Natural killer cell treated with Interleukin-12 subunit alpha and Interleukin-12 subunit beta and Interleukin-15 and Interleukin-18, amount 100 ng/mL, for 72 hours (primary cell): ENCODE data around the gene HACD2. TPM values are rescaled to one million over a fixed set of nuclear protein-coding genes. Genes with fewer than 3 reads are reported as not detected.

Experiments
- ATAC-seq, 2 donors: fragments of 150-1000 bp; cut with Tn5 transposase in 1 of 2; sonication (Bioruptor Pico), chemical (Tn5 transposase) in 1 of 2; 2 replicates each; pipeline ENCODE4 v1.10.0; 2021
- DNase-seq: peaks from one replicate; pipeline ENCODE4 v3.0.0; 2022; ENCODE audit warnings: low spot score
- H3K27ac Mint-ChIP-seq, 2 donors: 1 replicate in 1 of 2; 2 replicates in 1 of 2; pipeline ENCODE4 v1.8.0; 2022; ENCODE audit warnings: mixed read lengths in 2 of 2, mild to moderate bottlenecking in 1 of 2, moderate library complexity in 1 of 2
- H3K27me3 Mint-ChIP-seq, 2 donors: 1 replicate in 1 of 2; 2 replicates in 1 of 2; pipeline ENCODE4 v1.8.0; 2022; ENCODE audit warnings: mixed read lengths in 2 of 2
- H3K36me3 Mint-ChIP-seq: one replicate; pipeline ENCODE4 v1.8.0; 2022; ENCODE audit warnings: mixed read lengths
- H3K4me1 Mint-ChIP-seq, 2 donors: 1 replicate in 1 of 2; 2 replicates in 1 of 2; pipeline ENCODE4 v1.8.0; 2022; ENCODE audit warnings: low read depth in 2 of 2, mixed read lengths in 2 of 2, mild to moderate bottlenecking in 1 of 2
- H3K4me3 Mint-ChIP-seq: one replicate; pipeline ENCODE4 v1.8.0; 2022; ENCODE audit warnings: mixed read lengths
- H3K9me3 Mint-ChIP-seq: 2 replicates; pipeline ENCODE4 v1.8.0; 2022; ENCODE audit warnings: mixed read lengths
- total RNA-seq, 2 donors: library from RNA; stranded (reverse); gene quantifications; one replicate each; pipeline ENCODE4 v1.2.3, GENCODE V29; 2022

Gene HACD2
- total RNA-seq, 2 donors from 2014 or later: 23.1 to 23.9 TPM

DNA sequence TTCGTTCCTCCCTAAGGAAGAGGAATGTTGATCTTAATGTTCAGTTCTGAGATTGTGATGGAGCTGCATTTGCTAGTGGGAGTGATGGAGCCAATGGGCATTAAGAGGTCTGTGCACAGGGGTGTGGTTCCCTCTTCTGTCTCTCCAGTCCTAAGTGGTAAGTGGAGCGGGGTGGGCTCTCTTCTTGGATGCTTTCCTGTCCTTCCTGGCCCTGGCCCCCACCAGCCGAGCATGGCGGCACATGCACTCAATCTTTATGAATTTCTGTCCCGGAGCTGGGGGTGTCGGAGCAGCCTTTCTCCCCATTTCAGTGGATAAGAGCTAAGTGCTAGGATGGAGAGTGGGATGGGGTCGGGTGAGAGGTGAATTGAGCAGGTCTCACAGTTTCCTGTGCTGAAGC, 98.4 kb downstream of the HACD2 start:
- DNase-seq (no peak), ATAC-seq (no peak)
- no peaks in the 10 kb centered on the region for H3K4me1 Mint-ChIP-seq
- H3K27me3 Mint-ChIP-seq: peaks cover 0 to 2% of the 10 kb centered on the region in 2 donors
- H3K9me3 Mint-ChIP-seq: no peaks in the 10 kb centered on the region
- no peaks in the 10 kb centered on the region for H3K36me3 Mint-ChIP-seq
- H3K27ac Mint-ChIP-seq: no peak overlapping the region
- no peak overlapping the region for H3K4me3 Mint-ChIP-seq

DNA sequence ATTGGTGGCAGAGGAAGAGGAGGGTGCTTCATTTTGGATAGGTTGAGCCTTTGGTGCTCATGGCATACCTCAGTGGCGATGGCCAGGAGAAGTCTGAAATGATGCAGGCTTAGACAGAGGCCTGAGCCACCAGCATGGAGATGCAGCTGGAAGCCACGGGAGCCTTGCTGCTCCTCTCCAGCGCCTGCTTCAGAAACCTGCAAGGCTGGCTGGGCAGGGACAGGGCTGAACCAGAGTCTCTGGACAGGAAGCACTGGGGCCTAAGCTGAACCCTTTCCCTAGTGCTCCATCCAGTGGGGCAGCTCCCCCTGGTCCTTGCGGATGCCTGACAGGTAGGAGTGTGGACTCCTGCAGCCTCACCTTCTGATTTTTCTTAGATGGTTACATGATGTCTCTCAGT, 99.3 kb downstream of the HACD2 start:
- H3K36me3 Mint-ChIP-seq: no peaks in the 10 kb centered on the region
- H3K4me3 Mint-ChIP-seq: no peak overlapping the region
- peaks cover 0 to 3% of the 10 kb centered on the region in 2 donors for H3K4me1 Mint-ChIP-seq
- H3K27me3 Mint-ChIP-seq: peaks cover 0 to 2% of the 10 kb centered on the region in 2 donors
- DNase-seq (no peak), ATAC-seq (peak in 1 of 2 donors; percentile 29)
- H3K9me3 Mint-ChIP-seq: no peaks in the 10 kb centered on the region
- no peak overlapping the region for H3K27ac Mint-ChIP-seq

DNA sequence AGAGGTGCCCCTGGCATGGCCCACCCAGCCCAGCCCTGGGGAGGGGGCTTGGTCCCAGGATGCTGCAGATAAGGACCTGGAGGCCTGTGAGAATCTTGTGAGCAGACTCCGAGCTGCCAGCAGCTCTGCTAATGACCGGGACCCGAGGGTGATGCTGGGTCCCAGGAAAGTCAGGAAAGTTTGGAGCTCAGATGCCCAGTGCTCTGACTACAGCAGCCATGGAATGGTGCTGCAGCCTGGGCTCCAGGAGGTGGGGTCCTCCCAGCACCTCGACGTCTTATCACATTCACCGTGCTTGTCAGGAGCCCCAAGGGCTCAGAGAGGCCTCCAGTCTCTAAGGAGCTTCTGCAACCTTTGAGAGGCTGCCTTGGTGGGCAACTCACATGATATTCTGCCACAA, 101.7 kb downstream of the HACD2 start:
- Mint-ChIP-seq H3K36me3 (no peaks in the 10 kb centered on the region), H3K4me3 (no peak overlapping the region), H3K9me3 (no peaks in the 10 kb centered on the region), H3K27me3 (peaks cover 0 to 2% of the 10 kb centered on the region in 2 donors), H3K4me1 (peaks cover 0 to 4% of the 10 kb centered on the region in 2 donors), H3K27ac (no peak overlapping the region)
- DNase-seq: no peak
- no peak for ATAC-seq

DNA sequence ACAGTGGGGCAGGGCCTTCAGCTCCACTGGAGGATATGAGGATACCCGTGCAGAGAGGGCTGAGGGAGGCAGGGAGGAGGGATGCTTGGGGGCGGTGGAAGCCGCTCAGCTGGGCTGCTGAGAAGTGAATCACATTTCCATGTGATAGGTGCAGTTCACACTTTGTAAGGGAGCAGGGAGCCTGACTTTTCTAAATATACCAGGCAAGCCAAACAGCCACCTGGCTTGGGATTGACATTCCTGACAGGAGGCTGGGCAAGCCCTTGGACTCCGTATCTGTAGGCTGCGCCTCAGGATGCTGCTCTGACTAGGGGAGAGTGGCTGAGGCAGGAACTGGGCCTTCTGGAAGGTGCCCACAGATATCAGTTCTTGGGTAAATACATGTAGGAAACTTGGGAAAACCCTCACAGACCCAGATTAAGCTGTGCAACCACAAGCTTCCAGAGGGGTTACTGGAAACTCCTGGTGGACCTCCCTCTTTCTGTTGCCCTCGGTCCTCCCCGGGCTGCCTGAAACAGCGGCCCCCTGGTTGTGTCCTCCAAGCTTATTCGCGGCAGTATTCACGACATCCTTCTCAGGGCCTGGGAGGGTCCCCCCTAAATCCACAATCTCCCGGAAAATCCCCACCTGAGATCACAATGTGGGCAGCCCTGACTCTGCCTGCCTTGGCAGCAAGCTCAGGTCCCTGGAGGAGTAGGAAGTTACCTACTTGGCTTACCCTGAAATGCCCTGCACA, 103.0 kb downstream of the HACD2 start:
- no peaks in the 10 kb centered on the region for H3K9me3 Mint-ChIP-seq
- H3K27me3 Mint-ChIP-seq: peaks cover 3 to 7% of the 10 kb centered on the region in 2 donors
- H3K4me3 Mint-ChIP-seq: no peak overlapping the region
- no peak for ATAC-seq
- no peak overlapping the region for H3K27ac Mint-ChIP-seq
- no peaks in the 10 kb centered on the region for H3K36me3 Mint-ChIP-seq
- peaks cover 0 to 4% of the 10 kb centered on the region in 2 donors for H3K4me1 Mint-ChIP-seq
- DNase-seq: no peak

DNA sequence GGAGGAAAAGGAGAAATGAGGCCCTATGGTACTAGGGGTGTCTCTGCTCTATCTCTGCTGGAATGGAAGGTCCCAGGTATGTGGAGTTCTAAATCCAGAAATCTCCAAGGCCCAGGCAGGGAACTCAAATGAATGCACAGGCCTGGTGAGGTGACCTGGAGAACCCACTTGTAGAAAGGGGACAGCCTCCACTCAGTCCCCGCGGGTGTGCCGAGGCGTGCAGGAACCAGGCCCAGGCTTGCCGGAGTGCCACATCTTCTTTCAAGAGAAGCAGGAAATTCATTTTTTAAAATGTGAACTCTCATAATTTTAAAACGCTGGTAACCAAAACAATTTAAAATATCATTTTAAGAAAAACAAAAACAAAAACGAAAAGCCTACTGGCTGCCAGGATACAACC, 103.8 kb downstream of the HACD2 start:
- ATAC-seq: no peak
- Mint-ChIP-seq H3K9me3 (no peaks in the 10 kb centered on the region), H3K27ac (no peak overlapping the region), H3K4me3 (no peak overlapping the region), H3K36me3 (no peaks in the 10 kb centered on the region), H3K4me1 (peaks cover 0 to 4% of the 10 kb centered on the region in 2 donors), H3K27me3 (peaks cover 7 to 9% of the 10 kb centered on the region in 2 donors)
- DNase-seq: no peak

DNA sequence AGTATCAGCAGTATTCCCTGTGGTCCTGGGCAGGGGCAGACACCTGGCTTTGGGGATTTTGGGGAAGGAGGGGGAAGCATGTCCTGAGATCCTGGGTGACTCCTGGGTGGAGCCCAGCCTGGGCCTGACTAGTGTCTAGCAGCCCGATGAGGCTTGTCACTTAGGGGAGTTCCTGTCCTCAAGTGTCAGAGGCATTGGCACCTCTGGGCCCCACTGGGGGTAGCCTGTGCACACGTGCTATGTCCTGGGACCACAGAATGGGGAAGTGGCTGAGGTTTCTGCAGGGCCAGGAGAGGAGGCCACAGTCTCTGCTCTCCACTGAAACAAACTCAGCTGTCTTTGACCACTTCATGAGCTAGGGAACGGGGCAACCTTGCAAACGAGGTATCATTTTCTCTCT, 104.4 kb downstream of the HACD2 start:
- H3K36me3 Mint-ChIP-seq: no peaks in the 10 kb centered on the region
- peaks cover 0 to 4% of the 10 kb centered on the region in 2 donors for H3K4me1 Mint-ChIP-seq
- DNase-seq (no peak), ATAC-seq (peak; percentile 37 to 40)
- H3K4me3 Mint-ChIP-seq: no peak overlapping the region
- H3K9me3 Mint-ChIP-seq: no peaks in the 10 kb centered on the region
- H3K27me3 Mint-ChIP-seq: peaks cover 9 to 11% of the 10 kb centered on the region in 2 donors
- H3K27ac Mint-ChIP-seq: no peak overlapping the region

DNA sequence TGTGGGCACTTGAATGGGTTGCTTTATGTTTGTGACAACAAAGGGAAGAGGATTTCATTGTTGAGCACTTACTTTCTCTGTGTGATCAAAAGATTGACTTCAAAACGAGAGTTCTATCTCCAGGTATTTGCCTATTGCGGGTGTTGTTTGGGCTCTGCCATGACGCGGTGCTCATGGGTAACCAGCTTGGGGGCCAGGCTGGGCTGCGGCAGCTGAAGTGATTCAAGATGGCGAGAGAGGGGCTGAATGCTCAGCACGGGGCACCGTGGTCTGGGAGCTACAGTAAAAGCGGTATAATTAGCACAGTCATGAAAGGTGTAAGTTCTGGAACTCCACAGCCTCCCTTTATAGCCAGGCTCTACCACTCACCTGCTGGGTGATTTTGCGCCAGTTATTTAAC, 105.0 kb downstream of the HACD2 start:
- Mint-ChIP-seq H3K9me3 (no peaks in the 10 kb centered on the region), H3K36me3 (no peaks in the 10 kb centered on the region), H3K4me3 (no peak overlapping the region), H3K27me3 (peaks cover 11 to 17% of the 10 kb centered on the region in 2 donors), H3K27ac (no peak overlapping the region), H3K4me1 (peaks cover 0 to 6% of the 10 kb centered on the region in 2 donors)
- ATAC-seq: no peak
- no peak for DNase-seq

DNA sequence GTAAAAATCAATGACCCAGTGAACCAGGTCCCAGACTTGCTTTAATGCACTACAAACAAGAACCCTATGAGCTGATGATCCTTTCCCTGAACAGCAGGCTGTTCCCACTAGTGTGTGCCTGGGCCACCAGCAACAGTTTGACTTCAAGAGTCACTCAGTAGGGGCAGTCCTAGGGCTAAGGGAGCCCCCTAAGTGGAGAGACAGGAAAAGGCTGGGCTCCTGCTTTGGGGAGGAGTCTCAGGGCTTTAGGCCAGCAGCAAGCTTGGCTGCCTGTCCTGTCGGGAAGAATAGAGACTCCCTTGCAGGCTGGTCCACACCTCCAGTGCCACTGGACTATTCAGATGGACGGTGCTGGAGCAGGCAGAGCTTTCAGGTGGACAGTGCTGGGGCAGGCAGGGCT, 106.5 kb downstream of the HACD2 start:
- ATAC-seq: no peak
- no peaks in the 10 kb centered on the region for H3K9me3 Mint-ChIP-seq
- H3K36me3 Mint-ChIP-seq: no peaks in the 10 kb centered on the region
- H3K27ac Mint-ChIP-seq: no peak overlapping the region
- H3K4me1 Mint-ChIP-seq: peaks cover 0 to 6% of the 10 kb centered on the region in 2 donors
- peaks cover 11 to 17% of the 10 kb centered on the region in 2 donors for H3K27me3 Mint-ChIP-seq
- no peak for DNase-seq
- no peak overlapping the region for H3K4me3 Mint-ChIP-seq

DNA sequence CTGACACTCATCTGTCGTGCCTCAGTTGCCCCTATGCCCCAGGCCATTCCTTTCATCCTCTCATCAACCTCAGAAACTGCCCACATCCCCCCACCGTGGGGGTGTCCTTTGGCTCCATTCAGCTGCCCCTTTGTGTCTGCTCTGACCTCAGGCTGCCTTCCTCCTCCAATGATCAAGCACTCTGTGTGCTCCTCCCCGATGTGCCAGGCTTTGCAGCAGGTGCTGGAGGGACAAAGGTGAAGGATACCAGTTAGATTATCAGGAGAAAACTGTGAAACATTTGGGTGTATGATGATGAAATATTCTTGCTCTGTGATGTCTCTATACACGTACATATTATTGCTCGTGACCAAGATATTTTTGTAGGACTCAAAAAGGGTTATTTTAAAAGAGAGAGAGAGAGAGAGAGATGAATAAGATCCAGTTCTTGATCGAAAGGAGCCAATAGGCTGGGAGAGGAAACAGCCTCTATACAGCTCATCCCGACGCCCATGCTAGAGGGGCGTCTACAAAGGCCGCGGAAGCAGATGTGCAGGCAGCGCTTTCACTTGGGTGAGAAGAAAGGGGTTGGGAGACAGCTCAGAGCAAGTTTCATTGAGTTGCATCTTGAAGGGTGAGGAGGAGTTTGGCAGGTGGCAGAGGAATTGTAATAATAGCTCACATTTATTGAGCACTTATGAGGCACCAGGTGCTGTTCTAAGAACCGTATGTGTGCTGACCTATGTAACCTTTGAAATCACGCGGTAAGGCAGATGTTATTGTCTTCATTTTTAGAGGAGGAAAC, 107.7 kb downstream of the HACD2 start:
- H3K36me3 Mint-ChIP-seq: no peaks in the 10 kb centered on the region
- peaks cover 13 to 17% of the 10 kb centered on the region in 2 donors for H3K27me3 Mint-ChIP-seq
- DNase-seq (no peak), ATAC-seq (no peak)
- H3K4me3 Mint-ChIP-seq: no peak overlapping the region
- no peak overlapping the region for H3K27ac Mint-ChIP-seq
- H3K9me3 Mint-ChIP-seq: no peaks in the 10 kb centered on the region
- H3K4me1 Mint-ChIP-seq: peaks cover 0 to 6% of the 10 kb centered on the region in 2 donors

DNA sequence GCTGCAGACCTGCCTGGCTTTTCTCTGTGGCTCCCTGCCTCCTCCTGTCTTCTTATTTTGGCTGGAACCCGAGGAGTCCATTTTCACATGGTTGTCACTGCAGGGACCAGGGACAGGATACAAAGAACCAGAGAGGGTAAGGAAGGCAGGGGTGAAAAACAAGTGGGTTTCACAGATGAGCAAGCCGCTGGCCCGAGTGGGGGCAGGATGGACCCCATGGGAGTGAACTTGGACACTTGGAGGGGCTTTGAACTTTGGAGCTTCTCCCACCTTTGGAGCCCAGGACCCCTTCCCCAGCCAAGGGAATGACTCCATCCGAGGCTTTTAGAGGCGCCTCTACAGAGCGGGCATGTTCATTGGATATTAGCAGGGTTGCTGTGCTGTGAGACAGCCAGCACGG, 109.1 kb downstream of the HACD2 start:
- ATAC-seq: no peak
- peaks cover 0 to 6% of the 10 kb centered on the region in 2 donors for H3K4me1 Mint-ChIP-seq
- H3K27ac Mint-ChIP-seq: no peak overlapping the region
- peaks cover 13 to 17% of the 10 kb centered on the region in 2 donors for H3K27me3 Mint-ChIP-seq
- H3K4me3 Mint-ChIP-seq: no peak overlapping the region
- no peak for DNase-seq
- no peaks in the 10 kb centered on the region for H3K36me3 Mint-ChIP-seq
- H3K9me3 Mint-ChIP-seq: no peaks in the 10 kb centered on the region

DNA sequence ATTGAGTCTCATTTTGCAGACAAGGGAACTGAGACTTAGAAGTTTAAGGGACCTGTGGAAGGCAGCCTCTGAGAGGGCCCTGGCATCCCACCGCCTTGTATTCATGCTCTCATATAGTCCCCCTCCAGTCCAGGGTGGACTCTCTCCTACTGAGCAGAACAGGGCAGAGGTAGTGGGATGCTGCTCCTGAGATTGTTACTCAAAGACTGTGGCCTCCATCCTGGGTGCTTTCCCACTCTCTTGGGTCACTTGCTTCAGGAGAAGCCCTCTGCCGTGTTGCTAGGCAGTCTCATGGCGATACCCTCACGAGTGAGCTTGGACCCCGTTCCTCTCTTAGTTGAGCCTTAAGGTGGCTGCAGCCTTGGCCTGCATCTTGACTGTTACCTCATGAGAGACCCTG, 113.7 kb downstream of the HACD2 start:
- Mint-ChIP-seq H3K9me3 (no peaks in the 10 kb centered on the region), H3K27ac (no peak overlapping the region), H3K4me3 (no peak overlapping the region), H3K4me1 (peaks cover 0 to 3% of the 10 kb centered on the region in 2 donors), H3K36me3 (no peaks in the 10 kb centered on the region), H3K27me3 (peaks cover 16 to 17% of the 10 kb centered on the region in 2 donors)
- ATAC-seq (no peak), DNase-seq (no peak)

DNA sequence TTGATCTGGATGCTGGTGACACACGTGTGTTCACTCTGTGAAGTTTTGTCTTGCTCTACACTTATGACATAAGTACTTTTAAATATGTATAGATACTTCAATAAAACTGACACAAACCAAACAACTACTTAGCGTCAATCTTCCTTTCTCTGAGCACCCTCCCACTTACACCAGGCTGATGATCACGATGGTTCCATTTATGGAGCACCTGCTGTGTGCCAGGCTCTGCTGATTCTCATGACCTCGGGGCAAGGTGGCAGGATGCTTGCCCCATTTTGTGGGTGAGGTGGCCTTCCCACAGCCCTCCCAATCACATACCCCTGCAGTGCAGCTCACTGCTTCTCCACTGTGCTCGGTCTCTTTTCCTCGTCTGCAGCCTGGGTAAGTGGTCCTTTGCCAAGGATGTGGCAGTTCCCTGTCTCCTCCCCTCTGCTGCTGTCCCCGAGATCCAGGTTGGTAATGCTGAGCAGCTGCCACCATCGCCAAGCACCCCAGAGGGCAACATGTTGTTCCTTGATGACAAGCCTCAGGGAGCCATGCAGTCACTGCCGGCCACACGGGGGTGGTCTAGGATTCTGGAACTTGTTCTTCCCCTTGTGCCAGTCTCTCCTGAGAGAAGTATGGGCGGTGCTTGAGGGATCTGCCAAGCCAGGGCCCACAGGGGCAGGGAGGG, 115.4 kb downstream of the HACD2 start:
- Mint-ChIP-seq H3K4me1 (no peaks in the 10 kb centered on the region), H3K9me3 (no peaks in the 10 kb centered on the region), H3K27ac (no peak overlapping the region), H3K27me3 (peaks cover 15 to 16% of the 10 kb centered on the region in 2 donors), H3K4me3 (no peak overlapping the region), H3K36me3 (no peaks in the 10 kb centered on the region)
- ATAC-seq: peak; percentile 11 to 29
- no peak for DNase-seq

DNA sequence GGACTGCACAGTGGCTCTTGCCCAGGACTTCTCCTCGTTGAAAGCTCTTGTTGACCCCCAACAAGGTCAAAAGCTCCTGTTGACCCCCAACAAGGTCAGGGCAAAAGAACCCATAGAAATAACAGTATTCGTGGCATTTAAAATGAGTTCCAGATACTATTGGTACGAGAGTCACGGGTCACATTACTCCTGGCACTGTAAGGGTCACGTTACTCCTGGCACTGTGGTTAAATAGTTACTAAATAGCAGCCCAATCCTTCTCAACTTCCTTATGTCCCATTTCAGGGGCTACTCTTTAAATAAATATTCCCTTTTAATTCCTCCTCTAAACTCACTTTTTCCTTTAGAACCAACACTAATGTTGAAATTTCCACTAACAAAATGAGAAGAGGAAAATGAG, 117.8 kb downstream of the HACD2 start:
- Mint-ChIP-seq H3K27me3 (peaks cover 15 to 22% of the 10 kb centered on the region in 2 donors), H3K36me3 (no peaks in the 10 kb centered on the region), H3K27ac (no peak overlapping the region), H3K4me3 (no peak overlapping the region), H3K9me3 (no peaks in the 10 kb centered on the region), H3K4me1 (no peaks in the 10 kb centered on the region)
- ATAC-seq (no peak), DNase-seq (no peak)

DNA sequence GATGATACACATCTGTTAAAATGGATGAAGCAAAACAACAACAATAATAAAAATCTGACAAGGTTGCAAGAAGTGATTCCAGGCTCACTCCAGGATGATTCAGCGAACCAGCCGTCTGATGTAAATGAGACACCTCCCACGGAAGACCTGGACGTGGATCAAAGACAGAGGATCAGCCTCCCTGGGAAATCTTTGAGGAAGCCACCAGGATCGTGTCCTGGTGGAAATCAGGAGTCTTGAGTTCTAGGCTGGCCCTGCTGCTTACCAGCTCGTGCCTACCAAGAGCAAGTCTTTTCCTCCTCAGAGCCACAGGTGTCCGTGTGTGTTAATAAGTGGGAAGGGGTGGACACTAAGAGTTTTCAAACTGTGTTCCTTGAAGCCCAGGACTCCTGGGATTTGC, 120.6 kb downstream of the HACD2 start:
- Mint-ChIP-seq H3K27ac (no peak overlapping the region), H3K4me1 (no peaks in the 10 kb centered on the region), H3K27me3 (peaks cover 17 to 28% of the 10 kb centered on the region in 2 donors), H3K4me3 (no peak overlapping the region), H3K36me3 (no peaks in the 10 kb centered on the region), H3K9me3 (no peaks in the 10 kb centered on the region)
- ATAC-seq (no peak), DNase-seq (no peak)
